NB4 (cell line): ENCODE results near the gene ASPDH.

Experiments used
- MYC ChIP-seq: IDR thresholded peaks from 2 replicates; pipeline ENCODE4 v1.6.1; 2011; ENCODE audit warnings: low read depth, low read length
- TF ChIP-seq, protein P1 (sequence below): IDR thresholded peaks from one replicate; pipeline ENCODE4 v1.5.1; 2012; ENCODE audit warnings: low read depth, low read length

DNA sequence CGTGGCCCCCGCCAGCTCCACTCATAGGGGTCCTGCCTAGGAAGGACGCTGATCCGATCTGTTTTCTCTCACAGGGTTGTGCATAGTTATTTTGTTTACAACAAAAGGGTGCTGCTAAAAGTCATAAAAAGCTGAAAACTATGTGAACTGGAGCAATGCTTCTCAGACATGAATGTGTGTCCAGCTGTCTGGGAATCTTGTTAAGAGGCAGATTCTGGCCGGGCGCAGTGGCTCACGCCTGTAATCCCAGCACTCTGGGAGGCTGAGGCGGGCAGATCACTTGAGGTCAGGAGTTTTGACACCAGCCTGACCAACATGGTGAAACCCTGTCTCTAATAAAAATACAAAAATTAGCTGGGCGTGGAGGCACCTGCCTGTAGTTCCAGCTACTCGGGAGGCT lies 45.9 kb upstream of the ASPDH start:
- TF ChIP-seq, protein P1, sequence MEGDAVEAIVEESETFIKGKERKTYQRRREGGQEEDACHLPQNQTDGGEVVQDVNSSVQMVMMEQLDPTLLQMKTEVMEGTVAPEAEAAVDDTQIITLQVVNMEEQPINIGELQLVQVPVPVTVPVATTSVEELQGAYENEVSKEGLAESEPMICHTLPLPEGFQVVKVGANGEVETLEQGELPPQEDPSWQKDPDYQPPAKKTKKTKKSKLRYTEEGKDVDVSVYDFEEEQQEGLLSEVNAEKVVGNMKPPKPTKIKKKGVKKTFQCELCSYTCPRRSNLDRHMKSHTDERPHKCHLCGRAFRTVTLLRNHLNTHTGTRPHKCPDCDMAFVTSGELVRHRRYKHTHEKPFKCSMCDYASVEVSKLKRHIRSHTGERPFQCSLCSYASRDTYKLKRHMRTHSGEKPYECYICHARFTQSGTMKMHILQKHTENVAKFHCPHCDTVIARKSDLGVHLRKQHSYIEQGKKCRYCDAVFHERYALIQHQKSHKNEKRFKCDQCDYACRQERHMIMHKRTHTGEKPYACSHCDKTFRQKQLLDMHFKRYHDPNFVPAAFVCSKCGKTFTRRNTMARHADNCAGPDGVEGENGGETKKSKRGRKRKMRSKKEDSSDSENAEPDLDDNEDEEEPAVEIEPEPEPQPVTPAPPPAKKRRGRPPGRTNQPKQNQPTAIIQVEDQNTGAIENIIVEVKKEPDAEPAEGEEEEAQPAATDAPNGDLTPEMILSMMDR = no peak
- no peak for TF ChIP-seq MYC
